ENCODE measurements around the gene RHBG.

DNA sequence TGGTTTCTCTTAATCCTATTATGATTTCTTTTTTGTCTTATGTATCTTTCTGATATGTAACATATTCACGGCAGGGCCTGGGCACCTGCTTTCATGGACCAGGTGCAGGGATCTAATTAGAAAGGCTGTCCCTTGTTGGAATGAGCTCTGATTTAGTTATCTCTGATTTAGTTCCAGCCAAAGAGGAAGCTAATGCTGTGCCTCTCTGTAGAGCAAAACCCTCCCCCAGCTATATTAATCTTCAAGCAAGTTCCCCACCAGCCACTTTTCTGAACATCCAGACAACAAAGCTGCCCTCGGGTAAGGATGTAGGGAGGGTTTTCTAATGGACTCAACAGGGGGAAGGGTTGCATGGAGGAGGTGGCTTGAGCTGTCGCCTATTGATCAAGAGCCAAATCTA, 24.6 kb upstream of the RHBG start:
- no peak for TF ChIP-seq EZH2 (IDR thresholded peaks at IDR 0.05; ENCODE audit: borderline replicate concordance, low read depth, low read length, severe bottlenecking)
- TF ChIP-seq, protein P1, sequence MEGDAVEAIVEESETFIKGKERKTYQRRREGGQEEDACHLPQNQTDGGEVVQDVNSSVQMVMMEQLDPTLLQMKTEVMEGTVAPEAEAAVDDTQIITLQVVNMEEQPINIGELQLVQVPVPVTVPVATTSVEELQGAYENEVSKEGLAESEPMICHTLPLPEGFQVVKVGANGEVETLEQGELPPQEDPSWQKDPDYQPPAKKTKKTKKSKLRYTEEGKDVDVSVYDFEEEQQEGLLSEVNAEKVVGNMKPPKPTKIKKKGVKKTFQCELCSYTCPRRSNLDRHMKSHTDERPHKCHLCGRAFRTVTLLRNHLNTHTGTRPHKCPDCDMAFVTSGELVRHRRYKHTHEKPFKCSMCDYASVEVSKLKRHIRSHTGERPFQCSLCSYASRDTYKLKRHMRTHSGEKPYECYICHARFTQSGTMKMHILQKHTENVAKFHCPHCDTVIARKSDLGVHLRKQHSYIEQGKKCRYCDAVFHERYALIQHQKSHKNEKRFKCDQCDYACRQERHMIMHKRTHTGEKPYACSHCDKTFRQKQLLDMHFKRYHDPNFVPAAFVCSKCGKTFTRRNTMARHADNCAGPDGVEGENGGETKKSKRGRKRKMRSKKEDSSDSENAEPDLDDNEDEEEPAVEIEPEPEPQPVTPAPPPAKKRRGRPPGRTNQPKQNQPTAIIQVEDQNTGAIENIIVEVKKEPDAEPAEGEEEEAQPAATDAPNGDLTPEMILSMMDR (IDR thresholded peaks at IDR 0.05; ENCODE audit: borderline replicate concordance, extremely low read depth, low read length, poor library complexity, severe bottlenecking): no peak
